Peyer's patch (tissue), 4 donors: ENCODE measurements around the gene LTBP3. TPM values are rescaled to one million over a fixed set of nuclear protein-coding genes. Genes with fewer than 3 reads are reported as not detected.

ENCODE experiments used
- DNase-seq, 3 donors: peaks; one replicate each; pipeline ENCODE4 v3.0.0-alpha.2; 2017 to 2019
- H3K27ac ChIP-seq, 4 donors: fragments of 200-600 bp; sonication (generic); one replicate each; pipeline ENCODE4 v1.5.1; 2016 to 2019
- H3K27me3 ChIP-seq, 2 donors: fragments of 200-600 bp; sonication (generic); one replicate each; pipeline ENCODE4 v1.5.1; 2019
- H3K36me3 ChIP-seq, 3 donors: fragments of 200-600 bp; sonication (generic); one replicate each; pipeline ENCODE4 v1.5.1; 2016 to 2019
- H3K4me1 ChIP-seq, 4 donors: fragments of 200-600 bp; sonication (generic); one replicate each; pipeline ENCODE4 v1.5.1; 2016 to 2019
- H3K4me3 ChIP-seq, 4 donors: fragments of 200-600 bp; sonication (generic); 1 replicate in 3 of 4; 2 replicates in 1 of 4; pipeline ENCODE4 v1.5.1; 2016 to 2019; ENCODE audit warnings: mild to moderate bottlenecking in 1 of 4
- H3K9me3 ChIP-seq, 4 donors: fragments of 200-600 bp; sonication (generic); one replicate each; pipeline ENCODE4 v1.5.1; 2016 to 2019; ENCODE audit warnings: mild to moderate bottlenecking in 1 of 4
- POLR2A ChIP-seq, 2 donors: fragments of 450-650 bp; IDR thresholded peaks; one replicate each; pipeline ENCODE4 v1.5.1; 2017; ENCODE audit warnings: antibody characterized with exemption in 2 of 2, mild to moderate bottlenecking in 2 of 2, moderate library complexity in 2 of 2
- total RNA-seq, 4 donors: library from RNA; depleted of rRNA; stranded (reverse); fragments of >200 nt; gene quantifications; one replicate each; pipeline ENCODE4 v1.1.0, GENCODE V29; 2016
- TF ChIP-seq, protein P1 (sequence below), 6 experiments: fragments of 450-650 bp in 4 of 6; fragments of 200-600 bp in 2 of 6; sonication (generic) in 1 of 6; IDR thresholded peaks; one replicate each; pipeline ENCODE4 v1.5.1; 2017 to 2019; ENCODE audit warnings: antibody characterized with exemption in 6 of 6, mild to moderate bottlenecking in 3 of 6, moderate library complexity in 1 of 6

The LTBP3 gene
- total RNA-seq, 4 donors from 2014 or later: 42.0 to 150 (median 88.3) TPM

- no peaks in the 10 kb centered on the region for H3K9me3 ChIP-seq
- H3K4me3 ChIP-seq: no peak overlapping the region
- peaks cover 0 to 42% (median 0%) of the 10 kb centered on the region in 3 donors for H3K36me3 ChIP-seq
- DNase-seq: no peak
- H3K4me1 ChIP-seq: peaks cover 0 to 32% (median 20%) of the 10 kb centered on the region in 4 donors
- no peak overlapping the region for H3K27ac ChIP-seq
- H3K27me3 ChIP-seq: no peaks in the 10 kb centered on the region
- TF ChIP-seq, protein P1, sequence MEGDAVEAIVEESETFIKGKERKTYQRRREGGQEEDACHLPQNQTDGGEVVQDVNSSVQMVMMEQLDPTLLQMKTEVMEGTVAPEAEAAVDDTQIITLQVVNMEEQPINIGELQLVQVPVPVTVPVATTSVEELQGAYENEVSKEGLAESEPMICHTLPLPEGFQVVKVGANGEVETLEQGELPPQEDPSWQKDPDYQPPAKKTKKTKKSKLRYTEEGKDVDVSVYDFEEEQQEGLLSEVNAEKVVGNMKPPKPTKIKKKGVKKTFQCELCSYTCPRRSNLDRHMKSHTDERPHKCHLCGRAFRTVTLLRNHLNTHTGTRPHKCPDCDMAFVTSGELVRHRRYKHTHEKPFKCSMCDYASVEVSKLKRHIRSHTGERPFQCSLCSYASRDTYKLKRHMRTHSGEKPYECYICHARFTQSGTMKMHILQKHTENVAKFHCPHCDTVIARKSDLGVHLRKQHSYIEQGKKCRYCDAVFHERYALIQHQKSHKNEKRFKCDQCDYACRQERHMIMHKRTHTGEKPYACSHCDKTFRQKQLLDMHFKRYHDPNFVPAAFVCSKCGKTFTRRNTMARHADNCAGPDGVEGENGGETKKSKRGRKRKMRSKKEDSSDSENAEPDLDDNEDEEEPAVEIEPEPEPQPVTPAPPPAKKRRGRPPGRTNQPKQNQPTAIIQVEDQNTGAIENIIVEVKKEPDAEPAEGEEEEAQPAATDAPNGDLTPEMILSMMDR (IDR thresholded peaks at IDR 0.05): no peak
- TF ChIP-seq POLR2A (IDR thresholded peaks at IDR 0.05): no peak
Measured at GRCh38 chr11:65584106-65584505, 25.9 kb upstream of the LTBP3 start.

- no peak for DNase-seq
- Histone ChIP-seq H3K27me3 (no peaks in the 10 kb centered on the region), H3K4me3 (no peak overlapping the region), H3K4me1 (peaks cover 0 to 34% (median 18%) of the 10 kb centered on the region in 4 donors), H3K36me3 (peaks cover 0 to 42% (median 0%) of the 10 kb centered on the region in 3 donors), H3K9me3 (no peaks in the 10 kb centered on the region), H3K27ac (no peak overlapping the region)
- TF ChIP-seq POLR2A (IDR thresholded peaks at IDR 0.05): no peak
- TF ChIP-seq, protein P1 (IDR thresholded peaks at IDR 0.05): no peak
Measured at GRCh38 chr11:65583589-65583988, 25.4 kb upstream of the LTBP3 start.

GRCh38 chr11:65581928-65582327 is 23.8 kb upstream of the LTBP3 start:
- DNase-seq: no peak
- H3K4me1 ChIP-seq: peaks cover 3 to 38% (median 15%) of the 10 kb centered on the region in 4 donors
- peaks cover 0 to 42% (median 0%) of the 10 kb centered on the region in 3 donors for H3K36me3 ChIP-seq
- no peak overlapping the region for H3K27ac ChIP-seq
- no peaks in the 10 kb centered on the region for H3K9me3 ChIP-seq
- no peak overlapping the region for H3K4me3 ChIP-seq
- TF ChIP-seq POLR2A (IDR thresholded peaks at IDR 0.05): no peak
- TF ChIP-seq, protein P1 (IDR thresholded peaks at IDR 0.05): no peak
- H3K27me3 ChIP-seq: no peaks in the 10 kb centered on the region

DNA sequence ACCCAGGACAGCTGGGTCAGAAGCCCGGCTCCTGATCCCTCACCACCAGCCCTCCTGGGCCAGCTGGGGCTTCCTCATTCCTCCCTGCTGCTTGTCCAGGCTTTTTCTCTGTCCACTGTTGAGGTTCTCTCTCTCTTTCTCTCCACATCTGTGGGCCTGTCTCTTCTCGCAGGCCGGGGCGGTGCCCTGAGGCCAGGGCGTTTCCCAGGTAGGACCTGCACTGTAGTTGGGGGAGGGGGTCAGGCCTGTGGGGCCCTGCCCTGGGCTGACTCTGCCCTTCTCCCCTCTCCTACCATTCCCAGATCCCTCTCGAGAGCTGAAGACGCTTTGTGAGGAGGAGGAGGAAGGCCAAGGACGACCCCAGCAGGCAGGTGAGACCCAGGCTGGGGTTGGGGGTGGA is 22.6 kb upstream of the LTBP3 start:
- H3K9me3 ChIP-seq: no peaks in the 10 kb centered on the region
- peak overlapping the region in 1 of 4 donors; percentile 12 for H3K27ac ChIP-seq
- H3K27me3 ChIP-seq: no peaks in the 10 kb centered on the region
- H3K36me3 ChIP-seq: peaks cover 0 to 37% (median 0%) of the 10 kb centered on the region in 3 donors
- peaks cover 6 to 39% (median 14%) of the 10 kb centered on the region in 4 donors for H3K4me1 ChIP-seq
- no peak for DNase-seq
- H3K4me3 ChIP-seq: no peak overlapping the region
- TF ChIP-seq POLR2A (IDR thresholded peaks at IDR 0.05): no peak
- TF ChIP-seq, protein P1 (IDR thresholded peaks at IDR 0.05): no peak

- TF ChIP-seq, protein P1 (IDR thresholded peaks at IDR 0.05): no peak
- TF ChIP-seq POLR2A (IDR thresholded peaks at IDR 0.05): no peak
- peak overlapping the region in 1 of 4 donors; percentile 12 for H3K27ac ChIP-seq
- no peaks in the 10 kb centered on the region for H3K9me3 ChIP-seq
- DNase-seq: no peak
- no peak overlapping the region for H3K4me3 ChIP-seq
- H3K27me3 ChIP-seq: no peaks in the 10 kb centered on the region
- peaks cover 6 to 44% (median 15%) of the 10 kb centered on the region in 4 donors for H3K4me1 ChIP-seq
- peaks cover 0 to 33% (median 0%) of the 10 kb centered on the region in 3 donors for H3K36me3 ChIP-seq
Measured at GRCh38 chr11:65580031-65580692, 22.0 kb upstream of the LTBP3 start.
